ENCODE data around the gene GRK7.
A peak's percentile ranks its signal among the peaks of the same experiment; 100 is the strongest.
"Not testable (repeated sequence)": the region's sequence is repeated elsewhere in the genome, so short reads cannot be mapped to it uniquely, and the experiment has no call there.

Gene GRK7

DNA sequence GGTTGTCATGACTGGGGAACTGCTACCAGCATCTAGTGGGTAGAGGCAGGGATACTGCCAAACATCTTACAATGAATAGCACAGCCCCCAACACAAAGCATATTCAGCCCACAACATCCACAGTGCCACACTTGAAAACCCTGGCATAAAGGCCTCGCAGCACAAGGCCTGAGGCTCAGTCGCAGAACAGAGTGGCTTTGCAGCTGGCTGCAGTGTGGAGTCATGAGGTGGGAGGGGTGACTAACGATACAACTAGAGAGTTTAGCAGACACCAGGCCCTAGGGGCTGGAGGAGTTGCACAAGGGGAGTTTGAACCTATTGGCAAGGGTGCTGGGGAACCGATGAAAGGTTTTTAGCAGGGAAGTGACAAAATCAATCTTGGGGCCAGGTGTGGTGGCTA lies 32.1 kb downstream of the GRK7 start:
- DNase-seq (ENCODE audit: low read depth, low spot score), result no peak

DNA sequence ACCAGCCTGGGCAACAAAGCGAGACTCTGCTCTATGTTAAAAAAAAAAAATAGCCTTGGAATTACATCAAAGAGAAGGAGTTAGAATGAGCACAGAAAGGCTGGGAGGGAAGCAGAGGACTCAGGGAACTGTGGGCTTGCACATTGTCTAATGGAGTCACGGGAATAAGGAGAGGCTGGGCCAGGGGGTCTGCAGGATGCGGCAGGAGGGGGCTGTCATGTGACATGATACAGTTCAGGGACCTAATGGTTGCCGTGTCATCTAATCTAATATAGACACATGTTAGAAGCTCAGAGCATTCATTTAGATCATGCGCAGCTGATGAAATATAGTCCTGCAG lies 32.5 kb downstream of the GRK7 start:
- DNase-seq (ENCODE audit: low read depth, low spot score), result no peak

DNA sequence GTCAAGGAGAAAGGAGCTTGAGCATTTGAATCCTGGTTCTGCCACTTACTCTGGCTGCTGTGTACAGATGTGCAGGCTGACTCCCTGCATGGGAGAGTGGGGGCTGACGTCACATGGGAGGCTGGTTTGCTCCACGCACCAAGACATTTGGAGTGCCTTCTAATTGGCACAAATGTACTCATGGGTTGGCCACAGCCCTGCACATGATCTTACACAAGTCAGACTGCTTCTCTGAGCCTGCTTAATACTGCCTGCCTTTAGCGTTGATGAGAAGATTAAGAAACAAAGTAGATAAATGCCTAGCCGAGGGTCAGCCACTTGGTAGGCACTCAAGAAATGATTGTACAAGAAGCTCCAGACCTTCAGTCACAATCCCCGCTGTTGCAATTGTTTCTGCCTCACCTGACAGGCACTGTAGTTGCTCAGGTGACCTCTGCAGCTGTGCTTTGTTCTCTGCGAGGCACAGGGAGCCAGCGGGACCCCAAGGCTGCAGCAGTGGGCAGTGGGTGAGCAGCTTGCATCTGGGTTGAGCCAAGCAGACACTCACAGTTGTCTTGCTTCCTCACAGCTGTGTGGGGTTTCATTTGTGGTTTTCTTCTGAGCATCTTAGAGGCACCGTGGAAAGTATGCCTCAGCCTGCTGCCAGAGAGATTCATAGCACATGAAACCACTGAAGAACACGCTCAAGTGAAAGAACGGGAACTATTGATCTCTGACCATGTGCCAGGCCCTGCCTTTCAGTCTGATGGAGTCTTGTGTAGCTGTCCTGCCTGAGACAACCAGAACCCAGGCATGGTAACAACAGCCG lies 33.1 kb downstream of the GRK7 start:
- DNase-seq (ENCODE audit: low read depth, low spot score), result no peak

DNA sequence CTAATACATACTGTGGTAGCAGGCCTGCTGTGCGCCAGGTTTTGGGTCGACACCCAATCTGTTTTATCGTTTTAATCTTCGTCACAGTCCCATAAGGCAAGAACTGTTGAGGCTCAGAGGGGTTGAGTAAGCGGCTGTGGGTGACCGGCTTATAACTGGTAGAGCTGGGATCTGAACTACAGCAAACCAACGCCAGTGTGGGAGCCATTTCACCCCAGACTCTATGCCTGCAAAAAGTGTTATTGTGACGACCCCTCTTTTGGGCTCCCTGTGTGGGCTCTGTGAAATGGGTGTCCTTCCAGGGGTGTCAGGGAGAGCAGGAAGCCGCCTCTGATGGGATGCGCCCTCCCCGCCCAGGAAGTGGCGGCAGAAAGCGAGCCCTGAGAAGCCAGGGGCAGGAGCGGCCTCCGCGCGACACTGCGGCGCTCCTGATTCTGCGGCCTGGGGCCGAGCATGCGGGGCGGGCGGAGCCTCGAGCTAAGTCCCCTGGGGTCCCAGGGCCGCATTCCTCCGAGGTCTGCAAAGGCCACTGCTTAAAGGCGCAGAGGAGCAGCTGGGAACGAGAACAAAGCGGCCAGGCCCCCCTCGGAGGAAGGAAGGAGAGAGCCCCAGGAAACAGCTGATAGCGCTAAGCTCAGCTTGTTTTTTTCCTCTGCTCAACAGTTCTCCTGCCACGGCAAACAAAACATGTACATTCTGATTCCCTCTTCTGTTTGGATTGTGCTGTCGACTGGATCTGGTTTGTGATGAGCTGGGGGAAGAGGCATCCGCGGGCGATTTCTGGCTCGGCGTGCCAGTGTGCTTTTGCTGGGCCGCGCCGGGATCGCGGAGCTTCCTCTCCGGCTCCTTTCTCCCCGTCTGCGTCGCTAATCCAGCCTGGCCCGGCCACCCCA lies 33.9 kb downstream of the GRK7 start:
- DNase-seq (ENCODE audit: low read depth, low spot score), result peak; percentile 77

DNA sequence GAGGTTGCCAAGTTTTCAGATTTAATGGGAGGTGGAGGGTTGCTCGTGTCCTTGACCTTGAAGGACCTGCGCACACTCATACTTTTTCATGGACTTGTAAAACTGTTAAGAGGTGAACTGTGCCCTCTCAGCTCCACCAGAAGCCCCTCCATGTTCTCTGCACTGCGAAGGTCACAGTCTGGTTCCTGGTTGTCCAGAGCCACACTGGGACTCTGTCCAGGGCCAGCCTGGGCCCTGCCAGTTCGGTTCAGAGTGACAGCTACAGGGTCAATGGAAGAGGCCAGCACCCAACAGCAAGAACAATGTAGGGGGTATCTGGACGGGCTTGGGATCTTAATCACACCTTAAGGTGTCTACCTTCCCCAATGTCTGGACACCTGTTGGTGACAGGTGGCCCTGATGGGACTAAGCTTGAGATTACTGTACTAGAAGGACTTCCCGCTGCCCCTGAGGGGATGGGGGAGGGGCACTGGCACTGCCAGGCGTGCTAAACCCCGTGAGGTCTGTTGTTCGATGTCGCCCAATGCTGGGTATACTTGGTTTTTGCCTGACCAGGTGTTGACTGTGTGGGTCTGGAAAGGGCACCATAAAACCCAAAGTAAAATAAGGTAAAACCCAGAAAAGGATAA lies 34.7 kb downstream of the GRK7 start:
- no peak for DNase-seq (ENCODE audit: low read depth, low spot score)

DNA sequence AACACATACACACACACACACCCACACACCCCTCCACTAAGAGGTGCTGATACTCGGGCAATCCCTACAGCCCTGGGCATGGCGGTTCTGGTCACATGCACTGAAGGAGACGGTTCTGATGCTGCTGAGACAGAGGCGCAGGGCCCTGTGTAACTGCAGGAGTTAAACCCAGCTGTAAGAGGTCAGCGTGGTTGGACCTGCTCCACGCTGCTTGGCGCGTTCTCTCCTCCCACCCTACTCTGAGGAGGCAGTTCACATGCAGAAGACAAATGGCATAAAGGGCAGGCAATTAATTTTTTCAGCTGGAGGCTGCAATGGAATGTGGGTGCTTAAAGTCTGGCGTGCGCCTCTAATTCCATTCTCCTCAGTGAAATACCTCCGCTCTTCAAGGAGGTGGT lies 35.2 kb downstream of the GRK7 start:
- no peak for DNase-seq (ENCODE audit: low read depth, low spot score)

DNA sequence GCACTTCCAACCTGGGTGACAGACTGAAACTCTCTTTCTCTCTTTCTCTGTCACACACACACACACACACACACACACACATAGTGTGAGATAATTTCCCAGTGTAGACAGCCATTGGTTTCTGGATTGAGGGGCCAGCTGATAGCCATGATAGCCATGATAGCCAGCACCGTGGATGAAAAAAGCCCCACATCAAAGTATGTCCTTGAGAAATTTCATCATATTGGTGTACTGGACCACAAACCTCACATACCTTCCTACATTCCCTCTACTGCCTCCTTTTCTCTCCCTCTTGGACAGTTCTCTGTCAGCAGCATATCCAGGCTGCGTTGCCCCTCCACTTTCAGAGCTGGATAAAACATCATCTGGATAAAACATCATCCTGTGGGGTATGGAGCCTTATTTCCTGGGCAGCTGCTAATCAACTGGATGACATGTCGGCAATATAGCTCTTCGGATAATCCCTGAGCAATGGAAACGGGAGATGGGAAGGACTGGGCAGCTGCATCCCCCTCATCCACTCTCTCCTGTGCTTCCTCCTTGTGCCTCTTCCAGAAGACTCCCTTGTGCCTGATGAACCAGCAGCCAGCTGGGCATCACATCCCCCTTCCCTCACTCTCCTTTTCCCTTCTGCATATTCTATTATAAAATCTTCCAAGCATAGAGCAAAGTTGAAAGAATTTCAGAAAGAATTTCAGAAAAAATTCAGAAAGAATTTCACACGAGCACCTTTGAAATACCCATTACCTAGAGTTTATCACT lies 39.3 kb downstream of the GRK7 start:
- no peak for DNase-seq (ENCODE audit: low read depth, low spot score)

DNA sequence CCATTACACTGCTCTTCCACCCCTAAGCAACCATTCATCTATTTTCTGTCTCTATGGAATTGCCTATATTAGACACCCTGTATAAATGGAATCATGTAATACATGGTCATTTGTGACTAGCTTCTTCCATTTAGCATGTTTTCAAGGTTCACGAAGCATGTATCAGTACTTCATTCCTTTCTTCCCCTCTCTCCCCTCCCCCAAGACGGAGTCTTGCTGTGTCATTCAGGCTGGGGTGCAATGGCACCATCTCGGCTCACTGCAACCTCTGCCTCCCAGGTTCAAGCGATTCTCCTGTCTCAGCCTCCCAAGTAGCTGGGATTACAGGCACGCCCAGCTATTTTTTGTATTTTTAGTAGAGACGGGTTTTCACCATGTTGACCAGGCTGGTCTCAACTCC lies 40.3 kb downstream of the GRK7 start:
- DNase-seq (ENCODE audit: low read depth, low spot score), result not testable (repeated sequence)

DNA sequence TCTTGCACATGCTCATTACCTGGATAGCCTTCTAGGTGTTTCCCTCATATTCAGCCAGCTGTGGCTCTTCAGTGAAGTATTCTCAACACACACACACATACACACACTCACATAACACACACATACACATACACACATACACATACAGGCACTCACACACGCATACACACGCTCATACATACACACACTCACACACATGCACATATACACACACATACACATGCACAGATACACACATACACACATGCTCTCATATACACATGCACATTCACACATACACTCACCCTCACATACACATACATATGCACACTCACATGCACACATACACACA lies 41.2 kb downstream of the GRK7 start:
- DNase-seq (ENCODE audit: low read depth, low spot score), result no peak

DNA sequence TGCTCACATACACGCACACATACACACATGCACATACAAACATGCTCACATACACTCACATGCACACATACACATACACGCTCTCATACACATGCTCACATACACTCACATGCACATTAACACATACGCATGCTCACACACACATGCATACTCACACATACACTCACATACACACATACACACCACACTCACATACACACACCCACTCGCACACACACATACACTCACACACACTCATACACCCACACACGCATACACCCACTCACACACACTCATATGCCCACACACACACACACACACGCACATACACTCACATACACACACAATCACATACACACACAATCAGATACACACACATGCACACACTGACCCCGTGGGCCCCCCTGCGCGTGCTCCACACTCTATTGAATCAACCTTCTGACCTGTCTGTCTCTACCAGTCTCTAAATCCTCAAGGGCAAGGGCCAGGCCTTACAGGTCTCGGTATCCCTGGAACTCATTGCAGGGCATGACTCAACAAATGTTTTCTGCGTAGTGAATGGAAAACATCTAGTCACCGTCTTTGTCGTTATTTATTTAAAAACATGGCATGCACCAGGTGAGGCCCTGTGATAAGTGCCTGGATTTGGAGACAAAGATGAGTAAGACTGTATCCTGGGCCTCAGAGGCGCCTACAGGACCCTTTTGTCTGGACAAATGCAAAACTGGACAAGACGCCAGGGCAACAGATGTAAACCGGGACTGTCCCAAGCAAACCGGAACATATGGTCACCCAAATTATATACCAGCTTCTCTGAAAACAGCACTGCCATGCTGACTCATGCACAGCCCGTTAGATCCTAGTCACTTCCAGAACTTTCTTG lies 41.8 kb downstream of the GRK7 start:
- no peak for DNase-seq (ENCODE audit: low read depth, low spot score)

DNA sequence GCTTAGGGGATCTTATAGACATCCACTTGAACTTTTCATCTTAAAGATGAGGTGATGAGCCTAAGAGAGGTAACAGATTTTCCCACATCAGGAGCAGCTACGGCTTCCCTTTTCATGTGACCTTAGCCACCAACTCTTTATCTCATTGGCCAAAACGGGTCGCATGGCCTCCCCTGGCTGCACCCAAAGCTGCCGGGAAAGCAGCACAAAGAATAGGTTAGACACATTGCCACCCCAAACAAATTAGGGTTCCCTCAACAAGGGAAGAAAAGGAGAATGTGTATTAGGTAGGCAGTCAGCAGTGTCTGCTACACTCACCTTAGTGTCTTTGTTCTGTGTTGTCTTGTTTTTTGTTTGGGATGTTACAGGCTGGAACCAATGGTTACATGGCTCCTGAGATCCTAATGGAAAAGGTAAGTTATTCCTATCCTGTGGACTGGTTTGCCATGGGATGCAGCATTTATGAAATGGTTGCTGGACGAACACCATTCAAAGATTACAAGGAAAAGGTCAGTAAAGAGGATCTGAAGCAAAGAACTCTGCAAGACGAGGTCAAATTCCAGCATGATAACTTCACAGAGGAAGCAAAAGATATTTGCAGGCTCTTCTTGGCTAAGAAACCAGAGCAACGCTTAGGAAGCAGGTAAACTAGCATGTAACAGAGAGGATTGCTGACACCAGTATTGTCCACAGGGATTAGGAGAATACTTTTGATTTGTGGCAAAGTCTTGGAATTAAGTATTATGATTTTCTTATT lies 44.2 kb downstream of the GRK7 start:
- no peak for DNase-seq (ENCODE audit: low read depth, low spot score)

DNA sequence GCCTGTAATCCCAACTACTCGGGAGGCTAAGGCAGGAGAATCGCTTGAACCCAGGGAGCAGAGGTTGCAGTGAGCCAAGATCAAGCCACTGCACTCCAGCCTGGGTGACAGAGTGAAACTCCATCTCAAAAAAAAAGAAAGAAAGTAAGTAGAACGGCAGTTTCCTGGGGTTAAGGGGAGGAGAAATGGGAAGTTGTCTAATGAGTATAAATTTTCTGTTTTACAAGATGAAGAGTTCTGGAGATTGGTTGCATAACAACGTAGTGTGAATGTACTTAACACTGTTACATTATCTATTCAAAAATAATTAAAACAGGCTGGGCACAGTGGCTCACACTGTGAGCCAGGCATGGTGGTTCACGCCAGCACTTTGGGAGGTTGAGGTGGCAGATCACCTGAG lies 45.4 kb downstream of the GRK7 start:
- no peak for DNase-seq (ENCODE audit: low read depth, low spot score)

DNA sequence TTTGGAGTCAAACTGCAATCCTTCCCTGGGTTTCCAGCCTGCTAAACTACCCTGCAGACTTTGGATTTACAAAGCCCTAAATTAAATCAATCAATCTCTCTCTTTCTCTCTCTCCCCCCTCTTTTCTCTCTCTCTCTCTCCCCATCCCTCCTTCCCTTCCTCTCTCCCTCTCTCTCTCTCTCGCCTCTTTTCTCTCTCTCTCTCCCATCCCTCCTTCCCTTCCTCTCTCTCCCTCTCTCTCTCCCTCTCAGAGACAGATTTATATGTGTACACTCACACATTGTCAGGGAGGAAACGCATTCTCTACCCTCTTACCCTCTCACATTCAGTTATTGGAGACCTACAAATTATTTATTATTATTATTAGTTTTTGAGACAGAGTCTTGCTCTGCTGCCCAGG lies 47.0 kb downstream of the GRK7 start:
- DNase-seq (ENCODE audit: low read depth, low spot score), result no peak

DNA sequence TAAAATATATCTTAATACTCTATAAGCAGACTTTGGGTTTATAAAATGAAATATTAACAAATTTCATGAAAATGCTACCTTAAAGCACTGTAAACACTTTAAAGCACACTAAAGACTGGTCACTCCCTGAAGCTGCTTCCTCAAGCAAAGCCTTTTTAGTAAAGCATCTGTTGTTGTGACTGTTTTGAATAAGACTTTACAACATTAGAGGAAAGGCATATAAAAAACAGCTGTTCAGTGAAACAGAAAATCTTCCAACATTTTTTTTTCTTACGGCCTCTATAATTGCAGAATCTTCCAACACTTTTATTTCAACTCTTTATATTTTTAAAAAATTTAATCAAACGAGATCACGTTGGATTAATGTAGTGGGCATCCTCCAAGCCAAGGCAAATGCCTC lies 48.1 kb downstream of the GRK7 start:
- no peak for DNase-seq (ENCODE audit: low read depth, low spot score)

DNA sequence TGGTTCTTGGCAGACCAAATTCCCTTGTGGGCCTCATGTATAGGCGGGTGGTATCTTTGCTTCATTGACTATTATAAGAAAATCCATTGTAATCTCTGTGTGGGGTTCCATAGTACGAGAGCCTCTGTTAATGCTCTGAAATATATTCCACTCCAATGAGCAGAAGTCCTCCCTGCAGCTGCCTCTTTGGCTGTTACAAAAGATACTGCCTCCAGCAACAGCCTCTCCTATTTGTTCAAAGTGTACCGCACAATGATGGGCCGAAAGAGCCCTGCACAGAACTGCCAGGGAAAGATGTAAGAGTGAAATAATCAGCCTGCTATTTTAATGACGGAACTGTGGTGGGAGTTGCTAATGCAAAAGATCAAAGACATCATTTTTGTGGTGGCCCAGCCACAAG lies 48.9 kb downstream of the GRK7 start:
- DNase-seq (ENCODE audit: low read depth, low spot score), result no peak

DNA sequence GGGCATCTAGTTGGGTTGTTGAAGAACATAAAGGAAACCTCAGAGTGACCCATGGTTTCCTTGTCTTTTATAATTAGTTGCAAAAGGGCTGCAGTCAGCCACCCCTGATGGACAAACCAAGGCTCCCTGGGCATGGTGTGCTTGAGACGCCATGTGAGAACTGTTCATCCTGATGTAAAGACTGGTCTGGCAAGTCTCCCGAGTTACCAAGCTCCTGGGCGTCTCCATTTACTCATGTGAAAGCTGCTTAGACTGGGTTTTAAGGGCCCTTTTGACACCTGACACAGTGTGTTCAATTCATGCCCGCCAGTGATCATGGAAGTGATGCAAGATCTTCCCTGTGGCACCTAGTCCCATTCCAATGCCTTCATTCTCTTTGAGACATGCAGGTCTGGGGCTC lies 49.4 kb downstream of the GRK7 start:
- DNase-seq (ENCODE audit: low read depth, low spot score), result no peak
